T-cell (primary cell): ENCODE data around the gene MYCBP. TPM values are rescaled to one million over a fixed set of nuclear protein-coding genes. Genes with fewer than 3 reads are reported as not detected.

Experiments
- ATAC-seq, 4 experiments: fragments of 200-7000 bp in 3 of 4; fragments of 150-1000 bp in 1 of 4; cut with Tn5 transposase; replicated peaks in 1 of 4; 1 replicate in 3 of 4; 2 replicates in 1 of 4; pipeline ENCODE4 v1.10.0; 2021; ENCODE audit warnings: moderate library complexity in 3 of 4, mild to moderate bottlenecking in 2 of 4, moderate number of reproducible peaks in 1 of 4
- CTCF ChIA-PET, 2 donors: fragments of 300-600 bp; sonication (Branson Sonifier 250); formaldehyde crosslinking; loops; one replicate each; lab custom pipeline; 2022; ENCODE audit warnings: antibody characterized with exemption in 2 of 2; lab: Charles Lee
- POLR2A ChIA-PET, 2 donors: fragments of 300-600 bp; sonication (Branson Sonifier 250); formaldehyde crosslinking; loops; one replicate each; lab custom pipeline; 2022; ENCODE audit warnings: antibody characterized with exemption in 2 of 2; lab: Charles Lee
- DNase-seq, 35 experiments: peaks; one replicate each; pipeline versions ENCODE4 v3.0.0 to v3.0.0-alpha.2; 2013 to 2023
- H3K27ac ChIP-seq: one replicate; pipeline ENCODE4 v1.5.1; 2013; ENCODE audit warnings: low read length
- H3K27me3 ChIP-seq, 2 experiments: replicated peaks in 1 of 2; 1 replicate in 1 of 2; 2 replicates in 1 of 2; pipeline versions ENCODE4 v1.6.1 to v1.7.0; 2013; ENCODE audit warnings: low read length in 1 of 2, mixed read lengths in 1 of 2; ENCODE audit not compliant: control insufficient read depth in 2 of 2, insufficient read depth in 2 of 2; ENCODE audit errors: extremely low read depth in 1 of 2
- H3K36me3 ChIP-seq, 2 donors: 1 replicate in 1 of 2; 2 replicates in 1 of 2; pipeline versions ENCODE4 v1.6.1 to v1.7.0; 2013; ENCODE audit warnings: low read length in 1 of 2; ENCODE audit not compliant: control insufficient read depth in 2 of 2, insufficient read depth in 1 of 2; ENCODE audit errors: extremely low read depth in 1 of 2
- H3K4me1 ChIP-seq, 2 experiments: 1 replicate in 1 of 2; 2 replicates in 1 of 2; pipeline versions ENCODE4 v1.6.1 to v1.7.0; 2013; ENCODE audit warnings: low read length in 2 of 2, mixed read lengths in 1 of 2; ENCODE audit not compliant: insufficient read depth in 2 of 2, control insufficient read depth in 1 of 2; ENCODE audit errors: extremely low read depth in 1 of 2
- H3K4me3 ChIP-seq, 2 donors: 1 replicate in 1 of 2; 2 replicates in 1 of 2; pipeline versions ENCODE4 v1.5.1 to v1.7.0; 2013; ENCODE audit warnings: mild to moderate bottlenecking in 2 of 2, low read length in 1 of 2, moderate library complexity in 1 of 2; ENCODE audit not compliant: control insufficient read depth in 1 of 2; ENCODE audit errors: extremely low read depth in 1 of 2
- H3K9me3 ChIP-seq: 2 replicates; pipeline ENCODE4 v1.7.0; 2013
- H3K27ac Mint-ChIP-seq, 2 donors: one replicate each; pipeline ENCODE4 v1.8.0; 2020 to 2021; ENCODE audit warnings: mild to moderate bottlenecking in 2 of 2, mixed read lengths in 2 of 2
- H3K27me3 Mint-ChIP-seq, 2 donors: one replicate each; pipeline ENCODE4 v1.8.0; 2021 to 2022; ENCODE audit warnings: mixed read lengths in 2 of 2
- H3K36me3 Mint-ChIP-seq: one replicate; pipeline ENCODE4 v1.8.0; 2021; ENCODE audit warnings: mixed read lengths
- H3K4me1 Mint-ChIP-seq, 3 donors: one replicate each; pipeline ENCODE4 v1.8.0; 2020 to 2022; ENCODE audit warnings: mixed read lengths in 3 of 3, mild to moderate bottlenecking in 1 of 3
- H3K4me3 Mint-ChIP-seq, 3 donors: one replicate each; pipeline ENCODE4 v1.8.0; 2020 to 2022; ENCODE audit warnings: mild to moderate bottlenecking in 3 of 3, mixed read lengths in 3 of 3, moderate library complexity in 3 of 3
- H3K9me3 Mint-ChIP-seq, 3 donors: one replicate each; pipeline ENCODE4 v1.8.0; 2020 to 2022; ENCODE audit warnings: mixed read lengths in 3 of 3
- WGBS: methylation state at CpG from one replicate; pipeline ENCODE4 v1.1.5; 2013; ENCODE audit warnings: missing lambda C conversion rate; ENCODE audit not compliant: insufficient coverage; 5-methylcytosine and 5-hydroxymethylcytosine counted together
- total RNA-seq, 35 experiments: library from RNA in 6 of 35; stranded (reverse) in 6 of 35; fragments of 120-200 nt in 1 of 35; gene quantifications; one replicate each; pipeline versions ENCODE4 v1.2.1 to v1.2.4 and lab custom pipeline; 2013 to 2026

MYCBP gene
- total RNA-seq, 5 donors from 2014 or later (not counting 1 experiment from before 2014, with no cell fraction given), result 7.0 to 19.4 (median 17.2) TPM

GRCh38 chr1:38892976-38893375 is 19.8 kb upstream of the MYCBP start:
- H3K36me3 Mint-ChIP-seq, result no peaks in the 10 kb centered on the region
- Histone ChIP-seq H3K27ac (no peak overlapping the region), H3K27me3 (no peaks in the 10 kb centered on the region), H3K4me3 (no peak overlapping the region), H3K4me1 (no peaks in the 10 kb centered on the region), H3K9me3 (no peaks in the 10 kb centered on the region), H3K36me3 (no peaks in the 10 kb centered on the region)
- ChIA-PET CTCF (no interaction called here), POLR2A (no interaction called here)
- H3K9me3 Mint-ChIP-seq, result no peaks in the 10 kb centered on the region
- WGBS, result no CpG with 5 or more reads among the region's 1 CpG
- no peak overlapping the region for H3K4me3 Mint-ChIP-seq
- H3K27ac Mint-ChIP-seq, result no peak overlapping the region
- H3K27me3 Mint-ChIP-seq, result no peaks in the 10 kb centered on the region
- ATAC-seq (no peak), DNase-seq (no peak)
- peaks cover 0 to 7% (median 0%) of the 10 kb centered on the region in 3 donors for H3K4me1 Mint-ChIP-seq

DNA sequence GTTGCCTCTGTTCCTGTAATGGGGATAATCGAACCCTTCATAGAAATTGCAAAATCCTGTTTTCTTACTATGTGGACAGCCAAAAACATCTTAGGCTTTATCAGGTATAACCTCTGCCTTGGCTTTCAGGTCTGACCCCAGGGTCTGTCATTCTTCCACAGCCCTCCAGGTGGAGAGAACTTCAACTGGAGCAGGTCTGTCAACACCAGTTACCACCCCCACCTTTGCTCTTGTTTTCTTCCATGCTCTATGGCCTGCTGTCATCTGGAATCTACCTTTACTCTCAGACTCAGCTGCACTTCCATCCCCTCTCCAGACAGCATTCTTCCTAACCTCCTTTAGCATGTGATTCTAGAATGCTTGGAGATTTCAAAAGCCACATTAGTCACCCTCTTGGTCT is 18.6 kb upstream of the MYCBP start:
- ATAC-seq (peak in 1 of 4 experiments; percentile 59), DNase-seq (peak in 12 of 35 experiments; percentile 1 to 36 (median 6))
- no peak overlapping the region for H3K27ac ChIP-seq
- H3K27me3 ChIP-seq, result no peaks in the 10 kb centered on the region
- no peaks in the 10 kb centered on the region for H3K4me1 ChIP-seq
- Mint-ChIP-seq H3K27me3 (no peaks in the 10 kb centered on the region), H3K4me3 (no peak overlapping the region), H3K4me1 (peaks cover 0 to 7% (median 1%) of the 10 kb centered on the region in 3 donors), H3K36me3 (no peaks in the 10 kb centered on the region), H3K9me3 (no peaks in the 10 kb centered on the region), H3K27ac (no peak overlapping the region)
- POLR2A ChIA-PET, result no interaction called here
- H3K4me3 ChIP-seq, result no peak overlapping the region
- CTCF ChIA-PET, result no interaction called here
- no peaks in the 10 kb centered on the region for H3K36me3 ChIP-seq
- no CpG with 5 or more reads among the region's 1 CpG for WGBS
- no peaks in the 10 kb centered on the region for H3K9me3 ChIP-seq

DNA sequence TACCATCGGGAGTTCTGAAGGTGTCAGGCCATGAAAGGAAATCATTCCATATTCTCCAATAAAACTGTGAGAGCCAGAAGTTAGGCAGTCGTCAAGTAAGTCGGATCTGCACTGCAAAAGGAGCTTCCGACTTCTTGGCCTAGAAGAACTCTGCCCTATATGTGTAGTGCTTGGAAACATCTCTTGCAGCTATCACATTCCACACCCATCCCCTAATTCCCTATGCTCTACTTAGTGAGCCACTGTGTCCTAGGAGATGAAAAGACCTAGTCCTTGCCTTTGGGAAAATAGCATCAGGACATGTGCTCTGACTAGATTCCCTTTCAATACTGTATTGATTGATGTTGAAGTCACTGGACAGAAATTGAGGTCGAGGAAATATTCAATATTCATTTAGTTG is 16.4 kb upstream of the MYCBP start:
- Histone ChIP-seq H3K27me3 (no peaks in the 10 kb centered on the region), H3K36me3 (no peaks in the 10 kb centered on the region), H3K9me3 (no peaks in the 10 kb centered on the region), H3K4me3 (no peak overlapping the region), H3K4me1 (no peaks in the 10 kb centered on the region), H3K27ac (no peak overlapping the region)
- Mint-ChIP-seq H3K36me3 (no peaks in the 10 kb centered on the region), H3K9me3 (no peaks in the 10 kb centered on the region), H3K27me3 (no peaks in the 10 kb centered on the region), H3K27ac (no peak overlapping the region), H3K4me3 (no peak overlapping the region), H3K4me1 (peaks cover 0 to 7% (median 5%) of the 10 kb centered on the region in 3 donors)
- POLR2A ChIA-PET, result interaction anchor here in 1 of 2 donors (0.6 kb wide), 2 partner anchors 46 to 64 kb away, joined by 6 to 8 read pairs; no protein-coding TSS in a partner anchor
- DNase-seq, result no peak
- ATAC-seq, result no peak
- no CpG with 5 or more reads among the region's 5 CpGs for WGBS
- CTCF ChIA-PET, result interaction anchor here in 1 of 2 donors (0.7 kb wide), 1 partner anchor 358 kb away, joined by 6 read pairs; no protein-coding TSS in a partner anchor

DNA sequence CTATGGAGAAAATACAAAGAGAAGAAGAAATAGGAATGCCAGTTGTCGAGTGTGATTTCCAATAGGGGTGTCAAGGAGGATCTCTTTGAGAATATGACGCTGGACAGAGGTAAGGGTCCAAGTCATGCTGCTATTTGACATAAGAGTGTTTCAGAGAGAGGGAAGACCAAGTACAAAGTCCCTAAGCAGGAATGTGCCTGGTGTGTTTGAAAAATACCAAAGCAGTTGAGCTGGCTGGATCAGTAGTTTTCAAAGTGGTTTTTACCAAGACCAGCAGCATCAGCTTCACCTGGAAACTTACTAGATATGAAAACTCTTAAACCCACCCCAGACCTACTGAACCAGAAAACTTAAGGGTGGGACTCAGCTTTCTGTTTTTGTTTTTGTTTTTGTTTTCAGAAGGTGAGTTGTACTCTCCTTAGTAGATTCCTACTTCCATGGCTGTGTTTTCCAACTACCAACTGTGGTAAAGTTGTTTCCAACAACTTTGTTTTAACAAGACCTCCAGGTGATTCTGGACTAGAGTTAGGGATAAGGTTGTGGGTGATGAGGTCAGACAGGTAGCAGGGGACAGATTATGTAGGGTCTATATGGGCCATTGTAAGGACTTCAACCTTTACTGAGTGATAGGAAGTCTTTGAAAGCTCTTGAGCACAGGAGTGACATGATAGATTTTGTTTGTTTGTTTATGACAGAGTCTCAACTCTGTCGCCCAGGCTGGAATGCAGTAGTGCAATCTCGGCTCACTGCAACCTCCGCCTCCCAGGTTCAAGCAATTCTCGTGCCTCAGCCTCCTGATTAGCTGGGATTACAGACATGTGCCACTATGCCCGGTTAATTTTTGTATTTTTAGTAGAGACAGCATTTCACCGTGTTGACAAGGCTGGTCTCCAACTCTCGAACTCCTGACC is 15.5 kb upstream of the MYCBP start:
- Mint-ChIP-seq H3K4me1 (peaks cover 0 to 7% (median 5%) of the 10 kb centered on the region in 3 donors), H3K36me3 (no peaks in the 10 kb centered on the region), H3K9me3 (no peaks in the 10 kb centered on the region), H3K27me3 (no peaks in the 10 kb centered on the region), H3K27ac (no peak overlapping the region), H3K4me3 (no peak overlapping the region)
- no peak for ATAC-seq
- WGBS, result 95% methylated on average over 8 of the region's 9 CpGs
- ChIA-PET CTCF (no interaction called here), POLR2A (no interaction called here)
- Histone ChIP-seq H3K27ac (no peak overlapping the region), H3K36me3 (no peaks in the 10 kb centered on the region), H3K27me3 (no peaks in the 10 kb centered on the region), H3K9me3 (no peaks in the 10 kb centered on the region), H3K4me3 (no peak overlapping the region), H3K4me1 (no peaks in the 10 kb centered on the region)
- no peak for DNase-seq

DNA sequence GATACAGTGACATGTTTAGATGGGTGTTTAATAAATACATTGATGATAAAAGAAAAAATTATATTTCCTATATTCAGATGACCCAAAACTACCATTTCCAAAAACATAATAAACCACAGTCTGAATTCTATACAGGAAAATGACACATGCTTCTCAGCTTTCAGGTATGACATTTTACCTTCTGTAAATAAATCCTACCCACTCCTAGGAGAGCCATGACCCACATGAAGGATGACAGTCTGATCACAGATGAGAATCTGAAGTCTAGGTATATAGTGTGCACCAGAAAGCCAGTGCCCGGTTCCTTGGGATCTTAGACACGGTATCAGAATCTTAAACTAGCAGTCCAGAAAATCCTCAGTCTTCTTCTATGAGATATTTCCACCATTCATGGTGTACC is 11.9 kb upstream of the MYCBP start:
- Mint-ChIP-seq H3K9me3 (no peaks in the 10 kb centered on the region), H3K4me1 (peaks cover 0 to 5% (median 0%) of the 10 kb centered on the region in 3 donors), H3K27me3 (no peaks in the 10 kb centered on the region), H3K4me3 (no peak overlapping the region), H3K27ac (no peak overlapping the region), H3K36me3 (no peaks in the 10 kb centered on the region)
- H3K4me1 ChIP-seq, result no peaks in the 10 kb centered on the region
- H3K36me3 ChIP-seq, result no peaks in the 10 kb centered on the region
- H3K4me3 ChIP-seq, result no peak overlapping the region
- POLR2A ChIA-PET, result no interaction called here
- CTCF ChIA-PET, result no interaction called here
- WGBS, result no CpG with 5 or more reads among the region's 2 CpGs
- no peaks in the 10 kb centered on the region for H3K9me3 ChIP-seq
- DNase-seq (no peak), ATAC-seq (no peak)
- no peak overlapping the region for H3K27ac ChIP-seq
- no peaks in the 10 kb centered on the region for H3K27me3 ChIP-seq

DNA sequence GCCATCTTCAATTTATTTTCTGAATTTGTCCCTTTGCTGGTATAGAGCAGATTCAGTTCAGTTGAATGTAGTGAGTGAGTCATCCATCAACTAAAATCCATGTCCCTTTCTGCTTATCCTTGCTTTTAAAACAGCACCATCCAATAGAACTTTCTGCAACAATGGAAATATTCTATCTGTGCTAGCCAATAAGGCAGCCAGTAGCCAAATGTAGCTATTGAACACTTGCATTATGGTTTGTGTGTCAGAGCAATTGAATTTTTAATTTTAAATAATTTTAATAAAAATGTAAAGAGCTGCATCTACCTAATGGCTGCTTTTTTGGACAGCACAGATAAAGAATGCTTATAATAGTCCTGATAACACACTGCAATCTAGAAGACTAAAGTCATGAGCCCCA is 8.3 kb upstream of the MYCBP start, which contains the start of gene GJA9:
TSS of gene GJA9 (minus strand) at position 101 of the 400 bp plus-strand sequence. CDS start 5,489 bp downstream, outside the sequence.
- H3K36me3 ChIP-seq, result no peaks in the 10 kb centered on the region
- no peak for DNase-seq
- ATAC-seq, result no peak
- no peak within 1 kb of the TSS for H3K27ac Mint-ChIP-seq
- no peaks in the 10 kb centered on the region for H3K27me3 Mint-ChIP-seq
- no peaks in the 10 kb centered on the region for H3K27me3 ChIP-seq
- no peak within 1 kb of the TSS for H3K4me3 Mint-ChIP-seq
- ChIA-PET POLR2A (interaction anchor here in 1 of 2 donors (0.6 kb wide), 1 partner anchor 1375 kb away, joined by 4 read pairs; no protein-coding TSS in a partner anchor), CTCF (interaction anchor here in 1 of 2 donors (0.6 kb wide), 2 partner anchors 12 to 321 kb away, joined by 3 to 4 read pairs; no protein-coding TSS in a partner anchor)
- H3K9me3 Mint-ChIP-seq, result no peaks in the 10 kb centered on the region
- no peaks in the 10 kb centered on the region for H3K36me3 Mint-ChIP-seq
- peaks cover 0 to 2% (median 0%) of the 10 kb centered on the region in 3 donors for H3K4me1 Mint-ChIP-seq
- no peaks in the 10 kb centered on the region for H3K4me1 ChIP-seq
- H3K4me3 ChIP-seq, result no peak within 1 kb of the TSS
- H3K27ac ChIP-seq, result no peak within 1 kb of the TSS
- no peaks in the 10 kb centered on the region for H3K9me3 ChIP-seq
